B cell (primary cell): ENCODE results near the gene YAP1. TPM values are rescaled to one million over a fixed set of nuclear protein-coding genes. Genes with fewer than 3 reads are reported as not detected.

Experiments
- ATAC-seq: fragments of 200-7000 bp; cut with Tn5 transposase; one replicate; pipeline ENCODE4 v1.10.0; 2021; ENCODE audit warnings: low read depth, mild to moderate bottlenecking, moderate number of reproducible peaks, moderate library complexity
- CTCF ChIA-PET: fragments of 350-600 bp; sonication (Branson Sonifier 250); formaldehyde crosslinking; loops from one replicate; lab custom pipeline; 2021; ENCODE audit warnings: antibody characterized with exemption, inconsistent platforms; lab: Charles Lee
- POLR2A ChIA-PET: fragments of 350-600 bp; sonication (Branson Sonifier 250); formaldehyde crosslinking; loops from one replicate; lab custom pipeline; 2021; ENCODE audit warnings: antibody characterized with exemption; lab: Charles Lee
- DNase-seq: peaks from one replicate; pipeline ENCODE4 v3.0.0; 2013
- H2AFZ ChIP-seq: 2 replicates; pipeline ENCODE4 v1.6.1; 2012; ENCODE audit warnings: mild to moderate bottlenecking, low read depth, low read length; ENCODE audit not compliant: insufficient read depth, poor library complexity, severe bottlenecking
- H3K27ac ChIP-seq, 2 donors: 1 replicate in 1 of 2; 2 replicates in 1 of 2; pipeline ENCODE4 v1.5.1; 2012 to 2013; ENCODE audit warnings: low read length in 2 of 2, mild to moderate bottlenecking in 2 of 2, moderate library complexity in 1 of 2
- H3K27me3 ChIP-seq, 4 experiments: fragments of 200-600 bp in 1 of 4; sonication (generic) in 1 of 4; replicated peaks in 1 of 4; 1 replicate in 2 of 4; 2 replicates in 2 of 4; pipeline versions ENCODE4 v1.6.1 to v1.7.0; 2013 to 2016; ENCODE audit warnings: low read length in 3 of 4, mild to moderate bottlenecking in 2 of 4, mixed read lengths in 1 of 4, moderate library complexity in 1 of 4; ENCODE audit not compliant: insufficient read depth in 4 of 4, control insufficient read depth in 3 of 4; ENCODE audit errors: control extremely low read depth in 1 of 4
- H3K36me3 ChIP-seq, 2 experiments: replicated peaks in 1 of 2; 1 replicate in 1 of 2; 2 replicates in 1 of 2; pipeline versions ENCODE4 v1.6.1 to v1.7.1; 2013; ENCODE audit warnings: low read length in 1 of 2; ENCODE audit not compliant: insufficient read depth in 2 of 2, control insufficient read depth in 1 of 2; ENCODE audit errors: control extremely low read depth in 1 of 2, extremely low read depth in 1 of 2
- H3K4me1 ChIP-seq, 2 donors: fragments of 200-600 bp in 1 of 2; sonication (generic) in 1 of 2; 1 replicate in 1 of 2; 2 replicates in 1 of 2; pipeline versions ENCODE4 v1.5.1 to v1.6.1; 2013 to 2017; ENCODE audit warnings: low read length in 2 of 2; ENCODE audit not compliant: control insufficient read depth in 2 of 2, insufficient read depth in 2 of 2
- H3K4me2 ChIP-seq: replicated peaks from 2 replicates; pipeline ENCODE3; 2012; ENCODE audit warnings: mild to moderate bottlenecking, low read depth, low read length; ENCODE audit not compliant: poor library complexity, severe bottlenecking
- H3K4me3 ChIP-seq, 5 experiments: fragments of 200-600 bp in 1 of 5; sonication (generic) in 1 of 5; 1 replicate in 3 of 5; 2 replicates in 2 of 5; pipeline versions ENCODE4 v1.5.1 to v1.7.0; 2011 to 2016; ENCODE audit warnings: low read length in 4 of 5, mild to moderate bottlenecking in 4 of 5, low read depth in 2 of 5, control low read depth in 1 of 5, moderate library complexity in 1 of 5; ENCODE audit not compliant: insufficient read depth in 1 of 5; ENCODE audit errors: control extremely low read depth in 1 of 5, extremely low read depth in 1 of 5
- H3K79me2 ChIP-seq: fragments of 200-600 bp; sonication (generic); one replicate; pipeline ENCODE4 v1.6.0; 2016; ENCODE audit warnings: low read length; ENCODE audit not compliant: control insufficient read depth, insufficient read depth
- H3K9ac ChIP-seq: fragments of 200-600 bp; sonication (generic); 2 replicates; pipeline ENCODE4 v1.6.1; 2017; ENCODE audit warnings: mild to moderate bottlenecking, low read length, moderate library complexity
- H3K9me3 ChIP-seq, 3 donors: one replicate each; pipeline versions ENCODE4 v1.6.1 to v1.7.1; 2013; ENCODE audit warnings: low read length in 2 of 3; ENCODE audit not compliant: control insufficient read depth in 2 of 3, insufficient read depth in 1 of 3; ENCODE audit errors: control extremely low read depth in 1 of 3
- H4K20me1 ChIP-seq: 2 replicates; pipeline ENCODE4 v1.6.0; 2012; ENCODE audit warnings: mild to moderate bottlenecking, low read length; ENCODE audit not compliant: insufficient read depth, control insufficient read depth, poor library complexity, severe bottlenecking
- H3K27ac Mint-ChIP-seq: one replicate; pipeline ENCODE4 v1.8.0; 2021; ENCODE audit warnings: mixed read lengths
- H3K27me3 Mint-ChIP-seq: one replicate; pipeline ENCODE4 v1.8.0; 2021; ENCODE audit warnings: mixed read lengths
- H3K4me1 Mint-ChIP-seq: one replicate; pipeline ENCODE4 v1.8.0; 2021; ENCODE audit warnings: mixed read lengths
- H3K4me3 Mint-ChIP-seq: one replicate; pipeline ENCODE4 v1.8.0; 2021; ENCODE audit warnings: mixed read lengths
- H3K9me3 Mint-ChIP-seq: one replicate; pipeline ENCODE4 v1.8.0; 2022; ENCODE audit warnings: mixed read lengths; ENCODE audit not compliant: insufficient read depth
- CTCF ChIP-seq: fragments of 200-600 bp; IDR thresholded peaks from one replicate; pipeline ENCODE4 v1.8.0; 2022; ENCODE audit warnings: antibody characterized with exemption, mild to moderate bottlenecking
- EZH2 ChIP-seq: IDR thresholded peaks from 2 replicates; pipeline ENCODE4 v1.6.1; 2012; ENCODE audit warnings: borderline replicate concordance, low read depth, mild to moderate bottlenecking, moderate library complexity, low read length; ENCODE audit not compliant: insufficient read depth, poor library complexity, severe bottlenecking
- WGBS: methylation state at CpG from one replicate; pipeline ENCODE4 v1.1.5; 2013; ENCODE audit warnings: missing lambda C conversion rate; ENCODE audit not compliant: insufficient coverage; 5-methylcytosine and 5-hydroxymethylcytosine counted together
- intact Hi-C: fragments of 100-400 bp; cut with micrococcal nuclease; formaldehyde crosslinking; loops from one replicate; pipeline ENCODE4 v1.10.0; 2022
- polyA plus RNA-seq: library from polyadenylated mRNA; depleted of rRNA; stranded (reverse); fragments of >200 nt; gene quantifications from 2 replicates; pipeline ENCODE4 v1.2.3, GENCODE V29; 2012
- total RNA-seq, 2 donors: library from RNA; stranded (reverse); fragments of 120-200 nt in 1 of 2; gene quantifications; 1 replicate in 1 of 2; 2 replicates in 1 of 2; pipeline versions ENCODE4 v1.2.3 to v1.2.4, GENCODE V29; 2013 to 2022

Gene YAP1
- total and polyA plus RNA-seq, 2 donors (not counting 1 experiment from before 2014, with no cell fraction given), result not detected

DNA sequence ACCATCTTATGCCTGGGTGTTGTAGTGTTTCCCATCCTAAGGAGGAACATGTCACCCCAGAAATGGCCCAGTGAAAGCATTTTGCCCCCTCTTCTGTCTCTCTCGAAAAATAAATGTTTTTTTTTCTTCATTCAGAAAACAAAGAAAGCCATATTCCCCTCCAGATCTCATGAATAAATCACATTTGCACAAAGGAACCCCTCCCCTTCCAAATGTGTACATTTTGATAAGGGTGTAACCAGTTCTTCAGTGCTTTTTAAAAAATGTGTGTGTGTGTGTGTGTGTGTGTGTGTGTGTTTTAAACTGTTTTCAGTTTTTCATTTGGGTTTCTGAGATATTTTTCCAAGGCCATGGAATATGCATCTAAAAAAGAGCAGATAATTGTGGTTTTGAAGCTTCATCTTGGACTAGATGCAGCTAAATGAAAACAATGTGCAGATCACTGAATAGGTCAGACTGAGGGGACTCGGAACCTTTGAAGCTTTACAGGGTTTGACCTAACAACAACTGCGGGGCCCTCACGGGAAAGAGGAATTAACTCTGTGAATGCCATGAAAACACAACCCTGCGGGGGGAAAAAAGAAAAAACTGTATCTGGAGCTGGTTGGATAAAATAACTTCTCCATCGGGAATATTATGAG is 76.4 kb downstream of the YAP1 start:
- H4K20me1 ChIP-seq, result no peaks in the 10 kb centered on the region
- H3K9ac ChIP-seq, result no peak overlapping the region
- H3K9me3 ChIP-seq, result no peaks in the 10 kb centered on the region
- DNase-seq (no peak), ATAC-seq (no peak)
- intact Hi-C loops, result no loop called here
- H3K79me2 ChIP-seq, result no peaks in the 10 kb centered on the region
- Mint-ChIP-seq H3K4me1 (no peaks in the 10 kb centered on the region), H3K27me3 (peaks cover 12% of the 10 kb centered on the region), H3K4me3 (no peak overlapping the region), H3K9me3 (no peaks in the 10 kb centered on the region), H3K27ac (no peak overlapping the region)
- H3K27me3 ChIP-seq, result peaks cover 0 to 4% (median 0%) of the 10 kb centered on the region in 4 experiments
- no peak overlapping the region for H2AFZ ChIP-seq
- H3K36me3 ChIP-seq, result no peaks in the 10 kb centered on the region
- no peak overlapping the region for H3K27ac ChIP-seq
- ChIA-PET CTCF (interaction anchor here (0.6 kb wide), 1 partner anchor 76 kb away, joined by 4 read pairs; no protein-coding TSS in a partner anchor), POLR2A (no interaction called here)
- H3K4me2 ChIP-seq, result no peak overlapping the region
- no peaks in the 10 kb centered on the region for H3K4me1 ChIP-seq
- TF ChIP-seq EZH2 (no peak), CTCF (no peak)
- WGBS, result 100% methylated on average over 1 of the region's 6 CpGs
- H3K4me3 ChIP-seq, result no peak overlapping the region

DNA sequence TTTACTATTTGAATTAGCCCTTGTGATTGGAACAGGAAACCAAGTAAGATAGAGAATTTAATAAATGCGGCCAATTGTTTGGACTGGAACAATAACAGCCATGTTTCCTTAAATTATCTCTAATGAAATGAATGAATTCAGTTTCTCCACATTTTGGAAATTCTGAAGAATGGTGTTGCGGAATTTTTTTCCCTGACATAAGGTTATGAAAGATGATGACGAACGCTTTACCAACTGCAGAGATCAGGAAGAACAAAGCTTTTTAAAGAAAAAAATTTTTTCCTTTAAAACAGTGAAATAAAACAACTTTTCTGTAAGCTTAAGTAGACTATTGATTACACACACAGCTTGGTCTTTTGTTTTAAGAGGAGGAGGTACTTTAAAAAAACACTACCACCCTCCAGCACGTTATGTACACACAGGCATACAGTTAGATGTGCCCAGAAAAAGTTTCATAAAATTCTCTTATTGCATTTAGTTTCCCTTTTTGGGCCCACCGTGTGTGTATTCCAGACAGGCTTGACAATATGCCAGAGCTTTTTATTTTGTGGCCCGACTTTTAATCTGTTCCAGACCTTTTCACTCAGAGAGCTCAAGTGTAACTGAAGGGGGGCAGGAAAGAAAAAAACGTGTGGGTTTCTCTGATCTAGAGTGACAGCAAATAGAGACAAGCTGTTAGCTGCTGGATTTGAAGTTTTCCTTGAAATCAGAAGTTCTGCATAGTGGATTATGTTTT is 77.3 kb downstream of the YAP1 start:
- peaks cover 0 to 4% (median 0%) of the 10 kb centered on the region in 4 experiments for H3K27me3 ChIP-seq
- no peak overlapping the region for H2AFZ ChIP-seq
- H3K36me3 ChIP-seq, result no peaks in the 10 kb centered on the region
- no peaks in the 10 kb centered on the region for H4K20me1 ChIP-seq
- Mint-ChIP-seq H3K27me3 (peaks cover 20% of the 10 kb centered on the region), H3K4me1 (no peaks in the 10 kb centered on the region), H3K27ac (no peak overlapping the region), H3K4me3 (no peak overlapping the region), H3K9me3 (no peaks in the 10 kb centered on the region)
- no peak overlapping the region for H3K27ac ChIP-seq
- no peaks in the 10 kb centered on the region for H3K9me3 ChIP-seq
- ATAC-seq, result no peak
- DNase-seq, result no peak
- no CpG with 5 or more reads among the region's 8 CpGs for WGBS
- no peaks in the 10 kb centered on the region for H3K4me1 ChIP-seq
- ChIA-PET POLR2A (no interaction called here), CTCF (no interaction called here)
- no peaks in the 10 kb centered on the region for H3K79me2 ChIP-seq
- H3K9ac ChIP-seq, result no peak overlapping the region
- intact Hi-C loops, result no loop called here
- no peak for TF ChIP-seq EZH2
- no peak for TF ChIP-seq CTCF
- H3K4me2 ChIP-seq, result no peak overlapping the region
- H3K4me3 ChIP-seq, result no peak overlapping the region
